Lung (tissue), 12 donors: ENCODE data around the gene BRD4. TPM values are rescaled to one million over a fixed set of nuclear protein-coding genes. Genes with fewer than 3 reads are reported as not detected.

Experiments
- ATAC-seq: fragments of 200-7000 bp; cut with Tn5 transposase; one replicate; pipeline ENCODE4 v1.9.1; 2020; ENCODE audit warnings: moderate number of reproducible peaks; ENCODE audit not compliant: insufficient read depth, low FRiP score
- DNase-seq, 3 donors: peaks; one replicate each; pipeline ENCODE4 v3.0.0-alpha.2; 2013 to 2017
- H3K27ac ChIP-seq, 2 donors: one replicate each; pipeline ENCODE4 v1.5.1; 2013; ENCODE audit warnings: mild to moderate bottlenecking in 2 of 2, moderate library complexity in 2 of 2, control low read depth in 1 of 2, inconsistent platforms in 1 of 2, low read depth in 1 of 2, low read length in 1 of 2
- H3K27me3 ChIP-seq, 3 donors: one replicate each; pipeline ENCODE4 v1.5.1; 2013; ENCODE audit warnings: low read length in 2 of 3; ENCODE audit not compliant: control insufficient read depth in 3 of 3, insufficient read depth in 3 of 3
- H3K36me3 ChIP-seq, 4 donors: one replicate each; pipeline ENCODE4 v1.5.1; 2013; ENCODE audit warnings: low read length in 4 of 4, mild to moderate bottlenecking in 1 of 4, moderate library complexity in 1 of 4; ENCODE audit not compliant: control insufficient read depth in 4 of 4, insufficient read depth in 4 of 4
- H3K4me1 ChIP-seq, 5 donors: one replicate each; pipeline ENCODE4 v1.5.1; 2013; ENCODE audit warnings: low read length in 5 of 5, mild to moderate bottlenecking in 2 of 5, moderate library complexity in 1 of 5; ENCODE audit not compliant: control insufficient read depth in 5 of 5, insufficient read depth in 5 of 5
- H3K4me3 ChIP-seq: one replicate; pipeline ENCODE4 v1.5.1; 2013; ENCODE audit warnings: mild to moderate bottlenecking, control low read depth, moderate library complexity
- H3K9ac ChIP-seq, 2 donors: one replicate each; pipeline ENCODE4 v1.5.1; 2013; ENCODE audit warnings: low read length in 2 of 2, control low read depth in 1 of 2; ENCODE audit not compliant: insufficient read depth in 1 of 2
- H3K9me3 ChIP-seq, 4 donors: one replicate each; pipeline ENCODE4 v1.5.1; 2013; ENCODE audit warnings: low read length in 3 of 4, mild to moderate bottlenecking in 1 of 4, moderate library complexity in 1 of 4; ENCODE audit not compliant: control insufficient read depth in 4 of 4, insufficient read depth in 3 of 4
- CTCF ChIP-seq: IDR thresholded peaks from 2 replicates; pipeline ENCODE4 v1.5.1; 2012; ENCODE audit warnings: mild to moderate bottlenecking; ENCODE audit errors: control extremely low read depth, extremely low read depth
- WGBS, 2 donors: extraction: QIAGEN DNeasy Blood & Tissue Kit; methylation state at CpG; one replicate each; pipeline ENCODE4 v1.1.7; 2013; 5-methylcytosine and 5-hydroxymethylcytosine counted together
- polyA plus RNA-seq, 2 donors: library from polyadenylated mRNA; stranded (reverse); fragments of 200-250 nt; gene quantifications; one replicate each; pipeline ENCODE4 v1.2.1, GENCODE V29; 2013
- total RNA-seq, 2 donors: library from RNA; depleted of rRNA in 1 of 2; stranded (reverse); fragments of >200 nt in 1 of 2; gene quantifications; one replicate each; pipeline ENCODE4 v1.2.1, GENCODE V29; 2014 to 2021
- donor health status: control.
- donor health status: control.
- donor health status: Bipolar disorder and iron deficiency.
- donor health status: healthy.
- donor health status: DM: yes; HTN: yes; CAD: no.

BRD4 gene
- total and polyA plus RNA-seq, 4 donors = 23.2 to 89.0 (median 37.7) TPM

GRCh38 chr19:15255359-15255990 lies 76.9 kb downstream of the BRD4 start:
- TF ChIP-seq CTCF = no peak
- peaks cover 5 to 27% (median 8%) of the 10 kb centered on the region in 5 donors for H3K4me1 ChIP-seq
- ATAC-seq (no peak), DNase-seq (no peak)
- no peak overlapping the region for H3K9ac ChIP-seq
- H3K27me3 ChIP-seq = no peaks in the 10 kb centered on the region
- peaks cover 5 to 89% (median 66%) of the 10 kb centered on the region in 4 donors for H3K36me3 ChIP-seq
- H3K27ac ChIP-seq = no peak overlapping the region
- H3K9me3 ChIP-seq = no peaks in the 10 kb centered on the region
- no peak overlapping the region for H3K4me3 ChIP-seq
- 90 to 97% methylated on average over 22 of the region's 22 CpGs for WGBS, 2 donors

- Histone ChIP-seq H3K9me3 (no peaks in the 10 kb centered on the region), H3K27me3 (no peaks in the 10 kb centered on the region), H3K9ac (no peak overlapping the region), H3K36me3 (peaks cover 5 to 82% (median 63%) of the 10 kb centered on the region in 4 donors), H3K4me3 (no peak overlapping the region), H3K4me1 (peaks cover 9 to 36% (median 13%) of the 10 kb centered on the region in 5 donors), H3K27ac (peak overlapping the region in 1 of 2 donors; percentile 8)
- no peak for ATAC-seq
- no peak for DNase-seq
- 94 to 96% methylated on average over 10 of the region's 10 CpGs for WGBS, 2 donors
- TF ChIP-seq CTCF = no peak
Observed at GRCh38 chr19:15254547-15254946, 77.8 kb downstream of the BRD4 start.

- Histone ChIP-seq H3K9me3 (no peaks in the 10 kb centered on the region), H3K9ac (no peak overlapping the region), H3K36me3 (peaks cover 3 to 80% (median 58%) of the 10 kb centered on the region in 4 donors), H3K27me3 (no peaks in the 10 kb centered on the region), H3K4me3 (no peak overlapping the region), H3K4me1 (peaks cover 9 to 47% (median 21%) of the 10 kb centered on the region in 5 donors), H3K27ac (peak overlapping the region in 1 of 2 donors; percentile 30)
- no peak for TF ChIP-seq CTCF
- DNase-seq (no peak), ATAC-seq (no peak)
- WGBS, 2 donors = 91 to 95% methylated on average over 15 of the region's 15 CpGs
Observed at GRCh38 chr19:15253513-15253912, 78.8 kb downstream of the BRD4 start.
